Activated CD4-positive, CD25-positive, alpha-beta regulatory T cell (primary cell): ENCODE results near the gene RXRA.
"Not testable (repeated sequence)": the region's sequence is repeated elsewhere in the genome, so short reads cannot be mapped to it uniquely, and the experiment has no call there.

Source experiments
- DNase-seq, 4 experiments: peaks; one replicate each; lab custom pipeline; 2025; lab: John Stamatoyannopoulos, UW

The RXRA gene

GRCh38 chr9:134293611-134294152 lies 32.6 kb upstream of the RXRA start:
- DNase-seq, result no peak

DNA sequence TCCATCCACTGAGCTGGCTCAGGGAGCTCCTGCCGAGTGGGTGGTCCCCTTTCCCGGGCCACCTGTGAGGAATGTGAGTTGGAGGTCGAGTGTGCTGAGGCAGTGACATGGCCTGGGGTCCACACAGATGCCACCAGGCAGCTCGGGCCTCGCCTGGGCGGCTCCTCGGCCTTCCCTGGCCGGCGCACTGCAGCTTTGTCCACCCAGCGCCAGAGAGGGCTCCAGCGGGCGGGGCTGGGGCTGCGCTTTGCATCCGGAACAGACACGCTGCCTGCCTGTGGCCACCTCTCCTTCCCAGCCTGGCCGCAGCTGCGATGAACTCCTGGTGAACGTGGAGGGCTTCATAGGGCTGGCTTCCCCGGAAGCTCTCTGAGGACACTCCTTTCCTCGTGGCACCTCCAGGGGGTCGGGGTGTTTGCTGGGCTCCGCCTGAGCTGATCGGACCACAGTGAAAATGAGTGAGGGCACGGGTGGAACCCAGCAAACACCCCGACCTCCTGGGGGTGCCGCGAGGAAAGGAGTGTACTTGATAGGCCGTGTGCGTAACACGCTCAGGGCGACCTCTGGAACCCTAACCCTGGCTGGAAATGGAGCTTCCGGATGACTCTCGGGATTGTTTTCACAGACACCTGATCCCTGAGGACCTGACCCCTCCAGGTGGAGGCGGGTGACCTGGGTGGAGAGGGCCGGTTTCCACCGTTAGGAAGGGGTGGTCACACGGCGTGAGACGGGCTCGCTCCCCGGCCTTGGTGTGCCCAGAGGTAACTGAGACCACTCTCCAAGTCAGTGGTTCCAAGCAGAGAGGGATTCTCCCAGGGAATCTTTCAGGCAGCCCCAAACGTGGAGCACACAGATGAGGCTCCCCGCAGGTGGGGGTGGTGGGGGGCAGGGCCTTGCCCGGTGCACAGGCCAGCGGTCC lies 31.8 kb upstream of the RXRA start:
- DNase-seq, result no peak

- no peak for DNase-seq
These were observed 31.0 kb upstream of the RXRA start for GRCh38 chr9:134295101-134295745.

- DNase-seq, result no peak
These were observed 30.5 kb upstream of the RXRA start for GRCh38 chr9:134295746-134296250.

DNA sequence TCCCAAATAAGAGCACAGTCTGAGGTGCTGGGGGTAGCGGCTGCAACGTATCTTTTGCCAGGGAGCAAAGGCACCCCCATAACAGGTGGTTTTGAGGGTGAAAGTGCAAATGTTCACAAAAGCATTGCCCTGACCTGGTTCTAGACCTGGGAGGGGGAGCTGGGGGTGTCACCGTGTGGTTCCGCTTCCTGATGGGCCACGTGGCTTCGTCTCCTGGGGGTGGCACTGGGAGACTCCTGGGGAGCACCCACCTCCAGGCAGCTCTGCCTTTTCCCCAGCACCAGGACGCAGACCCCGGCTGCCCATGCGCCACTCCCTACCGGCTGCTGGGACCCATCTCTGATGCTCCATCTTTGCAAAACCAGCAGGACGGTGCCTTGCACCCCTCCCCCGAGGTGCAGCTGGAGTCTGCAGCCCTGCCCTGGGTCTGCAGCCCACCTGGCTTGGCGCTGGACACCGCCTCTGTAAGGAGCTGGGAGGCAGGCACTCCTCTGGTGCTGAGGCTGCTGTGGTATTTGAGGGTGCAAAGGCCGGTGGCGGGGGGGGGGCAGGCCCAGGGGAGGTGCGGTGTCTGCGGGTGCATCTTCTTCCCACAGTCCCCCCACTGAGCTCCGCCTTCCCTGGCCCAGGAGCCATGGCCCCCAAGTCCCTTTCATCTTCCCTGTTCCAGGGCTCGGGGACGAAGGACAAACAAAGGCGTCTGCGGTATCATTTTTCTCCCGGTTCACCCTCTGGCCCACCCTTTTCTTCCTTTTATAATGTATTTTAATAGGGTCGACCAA lies 29.8 kb upstream of the RXRA start:
- no peak for DNase-seq

DNA sequence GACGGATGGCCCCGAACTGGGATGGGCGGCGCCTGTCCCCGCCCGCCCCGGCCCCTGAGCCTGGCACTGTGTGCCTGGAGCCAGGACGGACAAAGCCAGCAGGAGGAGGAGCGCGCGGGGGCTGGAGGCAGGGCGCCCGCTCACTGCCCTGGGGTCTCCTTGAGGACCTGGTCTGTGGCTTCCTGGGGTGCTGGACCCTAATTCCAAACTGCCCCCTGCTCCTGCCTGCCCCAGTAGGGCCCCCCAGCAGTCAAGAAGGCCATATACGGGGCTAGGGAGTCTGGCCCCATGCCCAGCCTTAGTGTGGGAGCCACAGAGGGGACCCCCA lies 29.2 kb upstream of the RXRA start:
- DNase-seq, result no peak

GRCh38 chr9:134297576-134297975 lies 28.7 kb upstream of the RXRA start:
- no peak for DNase-seq

DNA sequence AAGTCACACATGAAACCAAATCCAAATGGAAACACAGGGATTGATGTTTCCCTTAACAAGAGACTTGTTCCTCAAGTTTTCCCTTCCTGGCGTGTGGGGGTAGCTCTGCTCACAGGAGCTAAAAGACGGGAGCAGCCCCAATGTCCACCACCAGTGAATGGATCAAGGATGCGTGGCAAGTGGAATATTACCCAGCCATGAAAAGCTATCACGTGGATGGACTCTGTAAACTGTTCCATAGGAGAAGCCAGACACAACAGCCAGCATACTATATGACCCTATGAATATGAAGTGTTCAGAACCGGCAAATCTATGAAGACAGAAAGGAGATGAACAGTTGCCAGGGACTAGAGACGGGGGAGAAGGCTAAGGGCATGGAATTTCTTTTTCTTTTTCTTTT lies 28.3 kb upstream of the RXRA start:
- DNase-seq, result no peak

DNA sequence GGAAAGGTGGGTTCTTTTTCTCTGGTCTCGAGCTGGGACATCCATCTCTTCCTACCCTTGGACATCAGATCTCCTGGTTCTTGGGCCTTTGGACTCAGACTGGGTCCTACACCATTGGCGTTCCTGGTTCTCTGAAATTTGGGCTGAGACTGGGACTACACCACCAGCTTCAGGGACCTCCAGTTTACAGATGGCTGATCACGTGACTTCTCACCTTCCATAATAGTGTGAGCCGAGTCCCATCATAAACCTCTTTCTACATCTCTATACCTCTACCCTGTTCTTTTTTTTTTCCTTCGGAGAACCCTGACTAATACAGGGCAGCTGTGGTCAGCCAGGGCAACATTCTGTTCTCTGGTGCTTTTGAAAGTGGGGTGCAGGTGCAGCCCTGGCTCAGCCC lies 27.2 kb upstream of the RXRA start:
- no peak for DNase-seq

DNA sequence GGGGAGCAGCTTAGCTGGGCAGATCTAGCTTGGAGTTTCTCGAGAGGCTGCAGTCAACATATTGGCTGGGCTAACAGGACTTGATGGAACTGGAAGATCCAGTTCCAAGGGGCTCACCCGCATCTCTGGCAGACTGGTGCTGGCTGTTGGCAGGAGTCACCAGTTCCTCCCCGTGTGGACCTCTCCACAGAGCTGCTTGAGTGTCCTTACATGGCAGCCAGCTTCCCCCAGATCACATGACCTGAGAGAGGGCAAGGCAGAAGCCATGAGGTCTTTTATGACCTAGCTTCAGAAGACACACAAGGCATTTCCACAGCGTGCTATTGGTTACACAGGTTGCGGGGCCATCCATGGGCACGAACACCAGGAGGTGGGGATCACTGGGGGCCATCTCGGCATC lies 26.4 kb upstream of the RXRA start:
- no peak for DNase-seq

GRCh38 chr9:134301387-134302129 lies 24.7 kb upstream of the RXRA start:
- no peak for DNase-seq

- DNase-seq, result no peak
These were observed 24.0 kb upstream of the RXRA start for GRCh38 chr9:134302130-134302817.

- DNase-seq, result no peak
These were observed 22.7 kb upstream of the RXRA start for GRCh38 chr9:134303601-134304000.

DNA sequence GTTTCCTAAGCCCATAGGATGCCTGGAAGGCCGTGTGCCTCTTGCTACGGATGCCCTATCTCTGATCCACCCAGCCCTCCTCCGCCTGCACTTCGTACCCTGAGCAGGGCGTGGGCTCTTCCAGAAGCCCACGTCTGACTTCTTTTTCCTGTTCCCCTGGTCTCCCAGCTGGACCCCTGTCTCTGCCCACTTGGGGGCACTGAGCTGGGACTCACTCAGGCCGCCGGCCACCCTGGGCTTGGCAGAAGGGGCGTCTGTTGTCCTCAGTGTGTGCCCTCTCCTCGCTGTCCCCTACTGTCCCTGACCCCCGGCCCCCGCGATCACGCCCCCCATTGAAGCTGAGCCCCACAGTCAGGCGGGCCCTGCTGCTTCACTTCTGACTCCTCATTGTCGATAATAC lies 22.0 kb upstream of the RXRA start:
- DNase-seq, result no peak

- no peak for DNase-seq
These were observed 21.6 kb upstream of the RXRA start for GRCh38 chr9:134304690-134305089.

- no peak for DNase-seq
These were observed 20.7 kb upstream of the RXRA start for GRCh38 chr9:134305533-134305932.

DNA sequence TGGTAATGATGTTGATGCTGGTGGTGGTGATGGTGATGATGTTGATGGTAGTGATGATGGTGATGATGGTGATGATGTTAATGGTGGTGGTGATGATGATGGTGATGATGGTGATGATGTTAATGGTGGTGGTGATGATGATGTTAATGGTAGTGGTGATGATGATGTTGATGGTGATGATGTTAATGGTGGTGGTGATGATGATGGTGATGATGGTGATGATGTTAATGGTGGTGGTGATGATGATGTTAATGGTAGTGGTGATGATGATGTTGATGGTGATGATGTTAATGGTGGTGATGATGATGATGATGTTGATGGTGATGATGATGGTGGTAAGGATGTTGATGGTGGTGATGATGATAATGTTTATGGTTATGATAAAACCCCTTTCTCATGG lies 20.2 kb upstream of the RXRA start:
- DNase-seq, result not testable (repeated sequence)

DNA sequence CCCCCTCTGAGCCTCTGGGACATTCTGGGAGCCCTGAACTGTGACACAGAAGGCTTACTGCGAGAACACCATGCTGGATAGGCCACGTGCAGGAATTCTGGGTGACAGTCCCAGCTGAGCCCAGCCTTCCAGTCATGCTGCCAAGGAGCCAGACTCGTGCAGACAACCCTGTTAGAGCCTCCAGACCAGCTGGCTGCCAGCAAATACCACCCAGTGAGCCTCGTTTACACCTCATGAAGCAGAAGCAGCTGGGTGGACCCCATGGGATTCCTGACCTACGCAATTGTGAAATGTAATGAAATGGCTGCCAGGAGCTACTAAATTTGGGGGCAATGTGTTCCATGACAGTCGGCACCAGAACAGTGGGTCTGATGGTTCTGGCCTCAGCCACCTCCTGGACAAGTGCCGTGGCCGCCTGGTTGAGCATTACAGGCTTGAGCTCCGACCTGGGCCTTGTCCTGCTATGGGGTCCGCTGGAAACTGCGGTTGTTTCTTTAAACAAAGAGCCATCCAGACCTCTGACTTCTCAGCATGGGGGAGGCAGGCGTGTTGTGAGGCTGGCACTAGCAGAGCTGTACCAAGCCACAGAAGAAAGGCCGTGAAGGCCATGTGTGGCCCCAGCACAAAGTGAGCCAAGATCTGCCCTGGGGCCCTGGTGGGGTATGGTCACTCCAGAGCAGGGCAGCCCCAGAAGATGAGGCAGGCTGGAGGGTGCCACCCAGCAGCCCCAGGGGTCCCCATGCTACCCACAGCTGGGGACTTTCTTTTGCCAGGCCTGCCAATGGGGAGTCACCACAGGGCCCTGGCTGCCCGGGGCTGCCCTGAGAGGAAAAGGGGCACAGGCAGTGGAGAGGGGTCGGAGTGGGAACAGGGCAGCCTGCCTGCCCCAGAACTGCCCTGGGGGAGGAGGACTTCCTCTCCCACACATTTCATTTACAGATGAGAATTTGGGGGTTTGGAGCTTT lies 19.3 kb upstream of the RXRA start:
- no peak for DNase-seq

- no peak for DNase-seq
These were observed 18.3 kb upstream of the RXRA start for GRCh38 chr9:134307674-134308638.
